GM12878 (cell line): ENCODE measurements around the gene CRYL1. TPM values are rescaled to one million over a fixed set of nuclear protein-coding genes. Genes with fewer than 3 reads are reported as not detected.

ENCODE experiments used
- ATAC-seq: fragments of 200-7000 bp; cut with Tn5 transposase; 3 replicates; pipeline ENCODE4 v1.9.1; 2020; ENCODE audit warnings: mild to moderate bottlenecking, moderate library complexity
- BruUV-seq: library from RNA; stranded (reverse); fragments of 400-500 nt; replicated peaks from 2 replicates; lab custom pipeline; 2021; lab: Mats Ljungman, UMichigan
- CTCF ChIA-PET: fragments of 300-600 bp; sonication (Branson Sonifier 250); formaldehyde crosslinking; extraction: SDS; loops from one replicate; lab custom pipeline; 2021; ENCODE audit warnings: inconsistent platforms; lab: Yijun Ruan, JAX
- POLR2A ChIA-PET: fragments of 350-600 bp; formaldehyde crosslinking; extraction: SDS; loops from one replicate; lab custom pipeline; 2021; ENCODE audit warnings: inconsistent platforms; lab: Charles Lee
- RAD21 ChIA-PET: fragments of 300-600 bp; sonication (Branson Sonifier 250); formaldehyde crosslinking; loops from one replicate; lab custom pipeline; 2023; ENCODE audit warnings: antibody characterized with exemption; ENCODE audit not compliant: unreplicated experiment; lab: Charles Lee
- SMC1A ChIA-PET: fragments of 300-600 bp; sonication (Branson Sonifier 250); formaldehyde crosslinking; loops from one replicate; lab custom pipeline; 2023; ENCODE audit not compliant: unreplicated experiment, uncharacterized antibody; lab: Charles Lee
- DNase-seq: peaks from one replicate; pipeline ENCODE4 v3.0.0-alpha.2; 2011; ENCODE audit warnings: low read depth, low spot score
- FAIRE-seq: peaks from 3 replicates; lab custom pipeline; 2011; peaks lifted over from hg19 to GRCh38; lab: Jason Lieb, UNC
- H2AFZ ChIP-seq: 2 replicates; pipeline ENCODE4 v1.6.0; 2011; ENCODE audit warnings: low read depth, low read length, control low read depth; ENCODE audit not compliant: control insufficient read depth
- H3K27ac ChIP-seq: 2 replicates; pipeline ENCODE4 v1.5.1; 2011; ENCODE audit warnings: control low read depth; ENCODE audit not compliant: control insufficient read depth, insufficient read depth
- H3K27me3 ChIP-seq, 2 experiments: replicated peaks in 1 of 2; 2 replicates each; pipeline versions ENCODE4 v1.6.0 to v1.6.1; 2011; ENCODE audit warnings: low read length in 1 of 2; ENCODE audit not compliant: control insufficient read depth in 2 of 2, insufficient read depth in 2 of 2
- H3K36me3 ChIP-seq, 2 experiments: 2 replicates each; pipeline ENCODE4 v1.5.1; 2011; ENCODE audit warnings: low read length in 1 of 2; ENCODE audit not compliant: control insufficient read depth in 2 of 2, insufficient read depth in 2 of 2
- H3K4me1 ChIP-seq: 2 replicates; pipeline ENCODE4 v1.6.1; 2011; ENCODE audit warnings: mild to moderate bottlenecking, low read length, moderate library complexity, mixed read lengths; ENCODE audit not compliant: control insufficient read depth, insufficient read depth
- H3K4me2 ChIP-seq: 2 replicates; pipeline ENCODE4 v1.6.0; 2011; ENCODE audit warnings: control low read depth; ENCODE audit not compliant: control insufficient read depth, insufficient read depth
- H3K4me3 ChIP-seq: fragments of 200-600 bp; sonication (generic); 2 replicates; pipeline ENCODE4 v1.5.1; 2016
- H3K79me2 ChIP-seq: 2 replicates; pipeline ENCODE4 v1.6.0; 2011; ENCODE audit warnings: low read length; ENCODE audit not compliant: control insufficient read depth, insufficient read depth
- H3K9ac ChIP-seq: 2 replicates; pipeline ENCODE4 v1.8.0; 2011; ENCODE audit warnings: low read length, control low read depth, mixed read lengths; ENCODE audit not compliant: control insufficient read depth, insufficient read depth
- H3K9me3 ChIP-seq: replicated peaks from 3 replicates; pipeline ENCODE4 v1.5.1; 2011; ENCODE audit warnings: mild to moderate bottlenecking, low read length; ENCODE audit not compliant: control insufficient read depth, insufficient read depth
- H4K20me1 ChIP-seq: 2 replicates; pipeline ENCODE4 v1.6.0; 2011; ENCODE audit not compliant: control insufficient read depth, insufficient read depth
- CTCF ChIP-seq, 3 experiments: IDR thresholded peaks in 2 of 3; conservative IDR thresholded peaks in 1 of 3; 2 replicates each; pipeline ENCODE4 v1.5.1; 2011; ENCODE audit warnings: low read depth in 3 of 3, low read length in 3 of 3, mild to moderate bottlenecking in 3 of 3, control low read depth in 2 of 3, moderate library complexity in 2 of 3, inconsistent platforms in 1 of 3, mixed read lengths in 1 of 3; ENCODE audit not compliant: control insufficient read depth in 2 of 3, insufficient read depth in 1 of 3; ENCODE audit errors: extremely low read depth in 1 of 3
- KLF5 ChIP-seq: fragments of 450-650 bp; IDR thresholded peaks from 2 replicates; pipeline ENCODE4 v1.6.1; 2014; ENCODE audit warnings: mild to moderate bottlenecking; ENCODE audit not compliant: partially characterized antibody
- PAX8 ChIP-seq: fragments of 450-650 bp; IDR thresholded peaks from 2 replicates; pipeline ENCODE4 v1.6.1; 2017; ENCODE audit warnings: mild to moderate bottlenecking, moderate library complexity
- RAD21 ChIP-seq: IDR thresholded peaks from 2 replicates; pipeline ENCODE4 v1.6.1; 2011; ENCODE audit warnings: mild to moderate bottlenecking, low read depth, low read length, moderate library complexity; ENCODE audit not compliant: insufficient read depth
- SMC3 ChIP-seq: IDR thresholded peaks from 2 replicates; pipeline ENCODE4 v1.6.1; 2011; ENCODE audit warnings: low read length, improper control_type of control experiment, borderline replicate concordance
- ZNF207 ChIP-seq: fragments of 450-650 bp; IDR thresholded peaks from 2 replicates; pipeline ENCODE4 v1.6.1; 2014; ENCODE audit warnings: antibody characterized with exemption, mild to moderate bottlenecking, borderline replicate concordance
- WGBS: methylation state at CpG from one replicate; pipeline ENCODE4 v1.1.6; 2016; ENCODE audit warnings: low lambda C conversion rate; ENCODE audit not compliant: insufficient replicate concordance, insufficient coverage; ENCODE audit errors: missing lambda C conversion rate; 5-methylcytosine and 5-hydroxymethylcytosine counted together
- in situ Hi-C: fragments of 300-500 bp; cut with MboI; formaldehyde crosslinking; loops from 9 replicates; pipeline ENCODE4 v1.14.3; 2018; ENCODE audit warnings: mixed read lengths
- intact Hi-C: fragments of 100-400 bp; cut with micrococcal nuclease; formaldehyde crosslinking; loops from one replicate; pipeline ENCODE4 v1.14.2; 2022; ENCODE audit not compliant: unreplicated experiment
- polyA plus RNA-seq, 11 experiments: library from polyadenylated mRNA; depleted of rRNA in 4 of 11; unstranded in 6 of 11; stranded (reverse) in 5 of 11; fragments of >200 nt; fragmentation: Nextera tagmentation in 4 of 11; fragmentation: Illumina TruSeq in 1 of 11; extraction: Ambion mirVana in 4 of 11; extraction: Trizol in 1 of 11; gene quantifications; 1 replicate in 1 of 11; 2 replicates in 10 of 11; pipeline versions ENCODE4 v1.2.1 to v1.2.3, GENCODE V29; 2011 to 2016; ENCODE audit warnings: inconsistent platforms in 2 of 11, missing spikeins in 2 of 11, low read depth in 1 of 11
- total RNA-seq, 4 experiments: library from RNA; depleted of rRNA in 3 of 4; stranded (reverse); fragments of >200 nt in 3 of 4; fragmentation: Illumina TruSeq in 1 of 4; extraction: Trizol in 1 of 4; gene quantifications; 2 replicates each; pipeline versions ENCODE4 v1.2.1 to v1.2.3, GENCODE V29; 2013 to 2021

CRYL1 gene
- total and polyA plus RNA-seq, 10 of the 15 experiments (the other 5 are each of a cell fraction or from before 2014, with no cell fraction given) = 5.5 to 36.7 (median 12.2) TPM

- ATAC-seq = peak; percentile 42
- RAD21 ChIA-PET = interaction anchor here (0.9 to 3.5 kb wide), 9 partner anchors 17 to 435 kb away, joined by 3 to 26 read pairs (median 5); no protein-coding TSS in a partner anchor
- Histone ChIP-seq H3K4me3 (no peak overlapping the region), H3K4me1 (no peaks in the 10 kb centered on the region), H2AFZ (no peak overlapping the region), H3K27me3 (no peaks in the 10 kb centered on the region), H4K20me1 (no peaks in the 10 kb centered on the region)
- in situ Hi-C loops = loop anchor here (5.0 kb wide), 2 partner anchors 215 to 435 kb away; no protein-coding TSS in a partner anchor
- BruUV-seq = no TSS peak
- CTCF ChIA-PET = interaction anchor here (0.6 to 9.0 kb wide), 25 partner anchors 11 to 433 kb away, joined by 3 to 127 read pairs (median 4); no protein-coding TSS in a partner anchor
- TF ChIP-seq SMC3 (peak; percentile 25; the same call in 1 of the 2 replicates), ZNF207 (no peak), CTCF (IDR thresholded peaks at IDR 0.05 in 2 of 3, conservative IDR thresholded peaks at IDR 0.05 in 1 of 3; ENCODE audit: control insufficient read depth in 2 of 3, extremely low read depth in 1 of 3, insufficient read depth in 1 of 3, low read depth in 3 of 3, low read length in 3 of 3) (peak; percentile 49 to 56 (median 54)), RAD21 (peak; percentile 76), PAX8 (no peak), KLF5 (no peak)
- TF ChIP-seq, all 136 proteins: peak for 3
- WGBS = 61% methylated on average over 3 of the region's 3 CpGs
- Histone ChIP-seq H3K27ac (no peak overlapping the region), H3K9me3 (no peaks in the 10 kb centered on the region), H3K79me2 (no peaks in the 10 kb centered on the region), H3K36me3 (no peaks in the 10 kb centered on the region), H3K9ac (no peak overlapping the region), H3K4me2 (no peak overlapping the region)
- ChIA-PET POLR2A (no interaction called here), SMC1A (interaction anchor here (0.6 to 4.6 kb wide), 12 partner anchors 12 to 433 kb away, joined by 3 to 37 read pairs (median 3); no protein-coding TSS in a partner anchor)
- no peak for DNase-seq
- FAIRE-seq = no peak
- intact Hi-C loops = loop anchor here (1.0 to 10.0 kb wide), 2 partner anchors 433 to 692 kb away; no protein-coding TSS in a partner anchor
Measured at GRCh38 chr13:20492641-20493040, 33.0 kb downstream of the CRYL1 start.
